ENCODE measurements around the gene UBXN1. TPM values are rescaled to one million over a fixed set of nuclear protein-coding genes. Genes with fewer than 3 reads are reported as not detected.
A peak's percentile ranks its signal among the peaks of the same experiment; 100 is the strongest.

The UBXN1 gene
- 143 and 229 TPM in 2 replicates for total RNA-seq
- 76.4 and 88.6 TPM in 2 replicates for polyA plus RNA-seq
- 94.8 and 108 TPM in 2 replicates for polyA plus RNA-seq (2012)
- 22.4 and 24.9 TPM in 2 replicates for polyA minus RNA-seq (ENCODE audit: low replicate concordance)

- peak within 1 kb of the TSS; percentile 61 for H2AFZ ChIP-seq (ENCODE audit: low read length)
- no peaks in the 10 kb centered on the region for H3K9me3 ChIP-seq (ENCODE audit: control insufficient read depth, insufficient read depth, low read depth, low read length)
- no peak for TF ChIP-seq EZH2 (IDR thresholded peaks at IDR 0.05; ENCODE audit: low read length, missing control alignments)
- TF ChIP-seq CTCF (conservative IDR thresholded peaks at IDR 0.05 in 1 of 2, IDR thresholded peaks at IDR 0.05 in 1 of 2; ENCODE audit: low read depth in 1 of 2, low read length in 2 of 2) = no peak
- H3K4me1 ChIP-seq (ENCODE audit: control insufficient read depth, extremely low read depth, insufficient read depth, low read length) = peaks cover 5% of the 10 kb centered on the region
- peak within 1 kb of the TSS; percentile 74 to 88 (median 82) for H3K4me3 ChIP-seq (replicated peaks in 1 of 4; ENCODE audit: control extremely low read depth in 1 of 4, insufficient read depth in 1 of 4, low read depth in 3 of 4, low read length in 4 of 4)
- H3K79me2 ChIP-seq (ENCODE audit: control insufficient read depth, insufficient read depth, low read length) = peaks cover 13% of the 10 kb centered on the region
- no peaks in the 10 kb centered on the region for H3K27me3 ChIP-seq (ENCODE audit: control insufficient read depth, insufficient read depth, low read length)
- H3K4me2 ChIP-seq (ENCODE audit: extremely low read depth, insufficient read depth, low read length) = peak within 1 kb of the TSS; percentile 99
- no peaks in the 10 kb centered on the region for H4K20me1 ChIP-seq (ENCODE audit: control insufficient read depth, extremely low read depth, insufficient read depth, low read length)
- H3K9ac ChIP-seq (ENCODE audit: insufficient read depth, low read length) = peak within 1 kb of the TSS; percentile 90
- peaks cover 7% of the 10 kb centered on the region for H3K36me3 ChIP-seq (ENCODE audit: control insufficient read depth, insufficient read depth, low read length)
- peak within 1 kb of the TSS; percentile 88 for H3K27ac ChIP-seq (ENCODE audit: insufficient read depth, low read length)
- DNase-seq (ENCODE audit: low read depth in 2 of 2) = peak; percentile 89
These were observed at the start of gene UBXN1 for GRCh38 chr11:62678770-62679696. TSS of gene UBXN1 (minus strand) at chr11:62679073. CDS start at chr11:62678923, 150 bp downstream.

- Histone ChIP-seq H3K9ac (ENCODE audit: insufficient read depth, low read length) (peak within 1 kb of the TSS; percentile 85), H3K4me3 (replicated peaks in 1 of 4; ENCODE audit: control extremely low read depth in 1 of 4, insufficient read depth in 1 of 4, low read depth in 3 of 4, low read length in 4 of 4) (peak within 1 kb of the TSS; percentile 63 to 99 (median 94)), H3K27ac (ENCODE audit: insufficient read depth, low read length) (peak within 1 kb of the TSS; percentile 92), H3K79me2 (ENCODE audit: control insufficient read depth, insufficient read depth, low read length) (peaks cover 71% of the 10 kb centered on the region), H4K20me1 (ENCODE audit: control insufficient read depth, extremely low read depth, insufficient read depth, low read length) (peaks cover 4% of the 10 kb centered on the region), H3K4me1 (ENCODE audit: control insufficient read depth, extremely low read depth, insufficient read depth, low read length) (peaks cover 4% of the 10 kb centered on the region), H3K36me3 (ENCODE audit: control insufficient read depth, insufficient read depth, low read length) (peaks cover 3% of the 10 kb centered on the region), H3K9me3 (ENCODE audit: control insufficient read depth, insufficient read depth, low read depth, low read length) (no peaks in the 10 kb centered on the region), H3K4me2 (ENCODE audit: extremely low read depth, insufficient read depth, low read length) (peak within 1 kb of the TSS; percentile 96), H2AFZ (ENCODE audit: low read length) (peak within 1 kb of the TSS; percentile 97), H3K27me3 (ENCODE audit: control insufficient read depth, insufficient read depth, low read length) (no peaks in the 10 kb centered on the region)
- TF ChIP-seq EZH2 (IDR thresholded peaks at IDR 0.05; ENCODE audit: low read length, missing control alignments) (no peak), CTCF (conservative IDR thresholded peaks at IDR 0.05 in 1 of 2, IDR thresholded peaks at IDR 0.05 in 1 of 2; ENCODE audit: low read depth in 1 of 2, low read length in 2 of 2) (no peak)
- DNase-seq (ENCODE audit: low read depth in 2 of 2) = peak; percentile 83 to 88
These were observed 49.5 kb upstream of the UBXN1 start, which contains the start of gene TTC9C for GRCh38 chr11:62728171-62728988. TSS of gene TTC9C (plus strand) at chr11:62728486. CDS start at chr11:62728849, 363 bp downstream.

- peaks cover 4% of the 10 kb centered on the region for H3K4me1 ChIP-seq (ENCODE audit: control insufficient read depth, extremely low read depth, insufficient read depth, low read length)
These were observed 48.9 kb upstream of the UBXN1 start for GRCh38 chr11:62727872-62728170.

More at GRCh38 chr11:62727872-62728170, 48.9 kb upstream of the UBXN1 start:
- no peaks in the 10 kb centered on the region for H3K27me3 ChIP-seq (ENCODE audit: control insufficient read depth, insufficient read depth, low read length)
- peaks cover 4% of the 10 kb centered on the region for H4K20me1 ChIP-seq (ENCODE audit: control insufficient read depth, extremely low read depth, insufficient read depth, low read length)
- H3K27ac ChIP-seq (ENCODE audit: insufficient read depth, low read length) = peak overlapping the region; percentile 92
- H3K36me3 ChIP-seq (ENCODE audit: control insufficient read depth, insufficient read depth, low read length) = peaks cover 2% of the 10 kb centered on the region
- H3K9ac ChIP-seq (ENCODE audit: insufficient read depth, low read length) = peak overlapping the region; percentile 64
- H3K4me3 ChIP-seq (replicated peaks in 1 of 4; ENCODE audit: control extremely low read depth in 1 of 4, insufficient read depth in 1 of 4, low read depth in 3 of 4, low read length in 4 of 4) = peak overlapping the region; percentile 60 to 99 (median 81)
- H2AFZ ChIP-seq (ENCODE audit: low read length) = peak overlapping the region; percentile 97
- H3K9me3 ChIP-seq (ENCODE audit: control insufficient read depth, insufficient read depth, low read depth, low read length) = no peaks in the 10 kb centered on the region
- H3K79me2 ChIP-seq (ENCODE audit: control insufficient read depth, insufficient read depth, low read length) = peaks cover 72% of the 10 kb centered on the region
- TF ChIP-seq EZH2 (IDR thresholded peaks at IDR 0.05; ENCODE audit: low read length, missing control alignments) (no peak), CTCF (conservative IDR thresholded peaks at IDR 0.05 in 1 of 2, IDR thresholded peaks at IDR 0.05 in 1 of 2; ENCODE audit: low read depth in 1 of 2, low read length in 2 of 2) (no peak)
- DNase-seq (ENCODE audit: low read depth in 2 of 2) = peak; percentile 96 to 98
- peak overlapping the region; percentile 96 for H3K4me2 ChIP-seq (ENCODE audit: extremely low read depth, insufficient read depth, low read length)
